ENCODE data around the gene TEX261. TPM values are rescaled to one million over a fixed set of nuclear protein-coding genes. Genes with fewer than 3 reads are reported as not detected.

The TEX261 gene
- total and polyA plus RNA-seq, 2 donors from 2014 or later, result 35.9 to 56.1 TPM

DNA sequence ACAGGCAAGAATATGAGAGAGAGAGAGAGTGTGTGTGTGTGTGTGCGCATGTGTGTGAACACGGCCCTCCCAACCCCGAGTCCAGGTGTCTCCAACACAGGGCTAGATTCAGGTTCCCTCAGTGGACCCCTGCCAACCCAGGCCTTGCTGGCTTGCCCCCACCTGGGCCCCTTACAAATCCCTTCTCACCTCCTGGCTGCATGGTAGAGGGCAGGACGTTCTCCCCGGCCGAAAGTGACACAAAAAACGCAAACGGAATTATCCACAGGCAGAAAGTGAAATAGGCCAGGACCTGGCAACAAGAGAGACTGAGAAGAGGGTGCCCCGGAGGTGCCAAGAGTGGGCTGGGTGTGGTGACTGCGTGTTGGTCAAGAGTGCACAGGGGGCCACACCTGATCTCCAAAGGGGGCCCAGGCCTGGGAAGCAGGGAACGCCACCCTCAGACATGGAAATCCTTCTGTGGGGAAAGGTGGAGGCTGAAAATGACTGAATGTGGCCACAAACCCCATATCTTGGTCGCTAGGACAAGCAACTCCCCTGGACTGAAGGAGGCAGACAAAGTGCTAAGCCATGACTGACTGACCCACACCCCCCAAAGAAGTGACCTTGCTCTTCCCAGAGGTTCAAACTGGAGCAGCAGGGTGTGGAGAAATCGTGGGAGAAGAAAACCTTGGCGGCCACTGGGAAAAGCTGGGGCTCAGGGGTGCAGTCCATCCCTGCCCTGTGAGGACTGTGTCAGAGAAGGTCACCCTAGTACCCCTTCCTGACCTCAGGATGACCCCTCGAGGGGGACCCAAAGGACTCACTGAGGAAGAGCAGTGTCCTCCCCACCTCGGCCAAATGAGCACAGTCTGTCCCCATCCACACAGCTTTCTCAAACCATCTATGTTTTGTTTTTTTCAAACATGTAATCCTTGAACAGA, 5.7 kb downstream of the TEX261 start:
- intact Hi-C loops (cut with DNase I), result no loop called here
- Histone ChIP-seq H3K4me3 (ENCODE audit: low read length in 3 of 3) (no peak overlapping the region), H3K9ac (ENCODE audit: low read length in 3 of 3) (no peak overlapping the region), H3K4me1 (ENCODE audit: control insufficient read depth in 2 of 3, insufficient read depth in 2 of 3, low read depth in 1 of 3, low read length in 3 of 3) (peaks cover 0 to 12% (median 9%) of the 10 kb centered on the region in 3 donors), H3K27me3 (ENCODE audit: control insufficient read depth, insufficient read depth, low read length) (no peaks in the 10 kb centered on the region), H3K9me3 (ENCODE audit: control insufficient read depth in 2 of 3, insufficient read depth in 1 of 3, low read length in 3 of 3) (no peaks in the 10 kb centered on the region), H3K36me3 (ENCODE audit: control insufficient read depth in 2 of 3, insufficient read depth in 3 of 3, low read length in 3 of 3) (peaks cover 0 to 26% (median 25%) of the 10 kb centered on the region in 3 donors), H3K27ac (ENCODE audit: low read depth in 2 of 2, low read length in 2 of 2) (no peak overlapping the region)
- DNase-seq, result no peak
- TF ChIP-seq, protein P1, sequence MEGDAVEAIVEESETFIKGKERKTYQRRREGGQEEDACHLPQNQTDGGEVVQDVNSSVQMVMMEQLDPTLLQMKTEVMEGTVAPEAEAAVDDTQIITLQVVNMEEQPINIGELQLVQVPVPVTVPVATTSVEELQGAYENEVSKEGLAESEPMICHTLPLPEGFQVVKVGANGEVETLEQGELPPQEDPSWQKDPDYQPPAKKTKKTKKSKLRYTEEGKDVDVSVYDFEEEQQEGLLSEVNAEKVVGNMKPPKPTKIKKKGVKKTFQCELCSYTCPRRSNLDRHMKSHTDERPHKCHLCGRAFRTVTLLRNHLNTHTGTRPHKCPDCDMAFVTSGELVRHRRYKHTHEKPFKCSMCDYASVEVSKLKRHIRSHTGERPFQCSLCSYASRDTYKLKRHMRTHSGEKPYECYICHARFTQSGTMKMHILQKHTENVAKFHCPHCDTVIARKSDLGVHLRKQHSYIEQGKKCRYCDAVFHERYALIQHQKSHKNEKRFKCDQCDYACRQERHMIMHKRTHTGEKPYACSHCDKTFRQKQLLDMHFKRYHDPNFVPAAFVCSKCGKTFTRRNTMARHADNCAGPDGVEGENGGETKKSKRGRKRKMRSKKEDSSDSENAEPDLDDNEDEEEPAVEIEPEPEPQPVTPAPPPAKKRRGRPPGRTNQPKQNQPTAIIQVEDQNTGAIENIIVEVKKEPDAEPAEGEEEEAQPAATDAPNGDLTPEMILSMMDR (IDR thresholded peaks at IDR 0.05; ENCODE audit: borderline replicate concordance, extremely low read depth, insufficient read depth), result no peak
- no peak for FAIRE-seq

DNA sequence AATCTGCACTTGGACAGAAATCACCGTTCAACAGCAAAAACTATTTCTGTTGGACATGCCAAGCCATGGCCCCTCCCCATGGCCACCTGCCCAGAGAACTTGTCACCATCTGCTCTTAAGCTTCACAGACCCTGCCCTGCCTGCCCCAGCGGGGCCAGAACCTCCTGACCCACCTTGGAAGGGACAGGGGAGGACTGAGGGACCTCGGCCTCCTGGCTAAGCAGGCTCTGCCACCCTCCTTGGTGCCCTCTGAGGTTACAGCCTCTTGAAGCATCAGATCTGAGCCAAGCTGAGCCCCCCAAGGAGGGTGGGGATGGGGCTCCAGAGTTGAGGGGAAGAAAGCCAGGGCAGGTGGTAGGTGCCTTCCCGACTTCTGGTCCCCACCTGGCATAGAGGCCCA, 6.5 kb downstream of the TEX261 start:
- peaks cover 0 to 26% (median 25%) of the 10 kb centered on the region in 3 donors for H3K36me3 ChIP-seq (ENCODE audit: control insufficient read depth in 2 of 3, insufficient read depth in 3 of 3, low read length in 3 of 3)
- intact Hi-C loops (cut with DNase I), result no loop called here
- peaks cover 0 to 4% (median 4%) of the 10 kb centered on the region in 3 donors for H3K4me1 ChIP-seq (ENCODE audit: control insufficient read depth in 2 of 3, insufficient read depth in 2 of 3, low read depth in 1 of 3, low read length in 3 of 3)
- H3K27ac ChIP-seq (ENCODE audit: low read depth in 2 of 2, low read length in 2 of 2), result no peak overlapping the region
- H3K9me3 ChIP-seq (ENCODE audit: control insufficient read depth in 2 of 3, insufficient read depth in 1 of 3, low read length in 3 of 3), result no peaks in the 10 kb centered on the region
- TF ChIP-seq, protein P1 (IDR thresholded peaks at IDR 0.05; ENCODE audit: borderline replicate concordance, extremely low read depth, insufficient read depth), result no peak
- no peaks in the 10 kb centered on the region for H3K27me3 ChIP-seq (ENCODE audit: control insufficient read depth, insufficient read depth, low read length)
- FAIRE-seq (no peak), DNase-seq (peak in 1 of 5 donors; percentile 4)
- H3K9ac ChIP-seq (ENCODE audit: low read length in 3 of 3), result no peak overlapping the region
- H3K4me3 ChIP-seq (ENCODE audit: low read length in 3 of 3), result no peak overlapping the region

DNA sequence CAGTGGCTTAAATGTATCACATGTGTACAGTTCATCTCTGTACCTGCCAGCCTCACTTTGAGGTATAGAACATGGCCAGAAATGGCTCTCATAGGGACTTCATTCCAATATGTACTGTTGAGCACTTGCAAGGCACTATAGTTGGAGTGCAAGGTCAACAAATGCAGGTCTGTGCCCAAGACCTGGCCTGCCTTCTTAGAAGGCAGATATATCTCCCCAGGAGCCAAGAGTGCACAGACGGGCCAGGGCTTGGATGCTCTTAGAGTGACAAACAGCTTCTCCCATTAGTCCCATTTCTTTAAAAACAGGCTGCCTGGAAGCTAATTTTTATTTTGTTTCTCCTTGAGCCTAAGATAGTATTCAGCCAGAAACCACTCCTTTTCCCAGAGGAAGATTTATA, 7.3 kb downstream of the TEX261 start:
- peaks cover 0 to 26% (median 25%) of the 10 kb centered on the region in 3 donors for H3K36me3 ChIP-seq (ENCODE audit: control insufficient read depth in 2 of 3, insufficient read depth in 3 of 3, low read length in 3 of 3)
- TF ChIP-seq, protein P1 (IDR thresholded peaks at IDR 0.05; ENCODE audit: borderline replicate concordance, extremely low read depth, insufficient read depth), result no peak

More for the DNA sequence above, 7.3 kb downstream of the TEX261 start:
- DNase-seq (no peak), FAIRE-seq (no peak)
- H3K9me3 ChIP-seq (ENCODE audit: control insufficient read depth in 2 of 3, insufficient read depth in 1 of 3, low read length in 3 of 3), result no peaks in the 10 kb centered on the region
- intact Hi-C loops (cut with DNase I), result no loop called here
- no peak overlapping the region for H3K27ac ChIP-seq (ENCODE audit: low read depth in 2 of 2, low read length in 2 of 2)
- no peaks in the 10 kb centered on the region for H3K4me1 ChIP-seq (ENCODE audit: control insufficient read depth in 2 of 3, insufficient read depth in 2 of 3, low read depth in 1 of 3, low read length in 3 of 3)
- H3K9ac ChIP-seq (ENCODE audit: low read length in 3 of 3), result no peak overlapping the region
- no peak overlapping the region for H3K4me3 ChIP-seq (ENCODE audit: low read length in 3 of 3)
- no peaks in the 10 kb centered on the region for H3K27me3 ChIP-seq (ENCODE audit: control insufficient read depth, insufficient read depth, low read length)

Measured in kidney (tissue), 14 donors.